HG03575 (cell line): ENCODE results near the gene TMEM44.
"Not testable (repeated sequence)": the region's sequence is repeated elsewhere in the genome, so short reads cannot be mapped to it uniquely, and the experiment has no call there.

Experiments
- ATAC-seq: cut with Tn5 transposase; IDR thresholded peaks from one replicate; pipeline ENCODE4 v1.9.1; 2021; ENCODE audit not compliant: unreplicated experiment, insufficient number of reproducible peaks, low FRiP score; ENCODE audit errors: extremely low read depth

The TMEM44 gene

GRCh38 chr3:194569252-194569651 is 64.0 kb downstream of the TMEM44 start:
- no peak for ATAC-seq

GRCh38 chr3:194565597-194566190 is 67.5 kb downstream of the TMEM44 start:
- ATAC-seq: no peak

GRCh38 chr3:194562986-194563385 is 70.2 kb downstream of the TMEM44 start:
- ATAC-seq: no peak

GRCh38 chr3:194561306-194561974 is 71.8 kb downstream of the TMEM44 start:
- ATAC-seq: no peak

- ATAC-seq: no peak
Observed at GRCh38 chr3:194560047-194560446, 73.2 kb downstream of the TMEM44 start.

GRCh38 chr3:194559530-194559929 is 73.7 kb downstream of the TMEM44 start:
- no peak for ATAC-seq

GRCh38 chr3:194556086-194557056 is 76.8 kb downstream of the TMEM44 start:
- no peak for ATAC-seq

- no peak for ATAC-seq
Observed at GRCh38 chr3:194555175-194556062, 77.8 kb downstream of the TMEM44 start.

GRCh38 chr3:194554473-194555123 is 78.6 kb downstream of the TMEM44 start:
- no peak for ATAC-seq

- no peak for ATAC-seq
Observed at GRCh38 chr3:194552327-194552949, 80.8 kb downstream of the TMEM44 start.

GRCh38 chr3:194549853-194550252 is 83.4 kb downstream of the TMEM44 start:
- no peak for ATAC-seq

GRCh38 chr3:194548346-194549321 is 84.6 kb downstream of the TMEM44 start:
- no peak for ATAC-seq

GRCh38 chr3:194547042-194547441 is 86.2 kb downstream of the TMEM44 start:
- ATAC-seq: no peak

GRCh38 chr3:194545538-194545937 is 87.7 kb downstream of the TMEM44 start:
- not testable (repeated sequence) for ATAC-seq

GRCh38 chr3:194543550-194543949 is 89.7 kb downstream of the TMEM44 start:
- no peak for ATAC-seq

- ATAC-seq: no peak
Observed at GRCh38 chr3:194541483-194541882, 91.7 kb downstream of the TMEM44 start.
